Left ventricle myocardium inferior (tissue), 1 donor: ENCODE data around the gene SEMA7A. TPM values are rescaled to one million over a fixed set of nuclear protein-coding genes. Genes with fewer than 3 reads are reported as not detected.

ENCODE experiments used
- DNase-seq: peaks from one replicate; pipeline ENCODE4 v3.0.0-alpha.2; 2020
- H3K27ac ChIP-seq: fragments of 200-600 bp; replicated peaks from 2 replicates; pipeline ENCODE4 v1.8.0; 2021
- H3K27me3 ChIP-seq: fragments of 200-600 bp; 2 replicates; pipeline ENCODE4 v1.8.0; 2021; ENCODE audit warnings: low read depth
- H3K36me3 ChIP-seq: fragments of 200-600 bp; 2 replicates; pipeline ENCODE4 v1.8.0; 2021
- H3K4me1 ChIP-seq: fragments of 200-600 bp; 2 replicates; pipeline ENCODE4 v1.8.0; 2021
- H3K4me3 ChIP-seq: fragments of 200-600 bp; 2 replicates; pipeline ENCODE4 v1.8.0; 2021; ENCODE audit warnings: mild to moderate bottlenecking, moderate library complexity
- H3K9me3 ChIP-seq: fragments of 200-600 bp; replicated peaks from 2 replicates; pipeline ENCODE4 v1.8.0; 2021
- CTCF ChIP-seq: fragments of 200-600 bp; IDR thresholded peaks from 2 replicates; pipeline ENCODE4 v1.8.0; 2021; ENCODE audit warnings: antibody characterized with exemption, mild to moderate bottlenecking, borderline replicate concordance
- intact Hi-C: fragments of 100-400 bp; cut with micrococcal nuclease; formaldehyde crosslinking; loops from one replicate; pipeline ENCODE4 v1.11.0; 2022
- total RNA-seq: library from RNA; stranded (reverse); fragmentation: NEBNext Ultra II Directional; extraction: Animal tissue kit (Norgen Biotek cat#: 25700); gene quantifications from one replicate; pipeline ENCODE4 v1.2.1, GENCODE V29; 2021
- donor health status: DM: no; HTN: yes; CAD: no; lungs with severe emphysema.

Gene SEMA7A
- total RNA-seq, 1 donor from 2014 or later: 1.5 TPM

- Histone ChIP-seq H3K4me1 (peaks cover 12% of the 10 kb centered on the region), H3K27ac (no peak overlapping the region), H3K36me3 (peaks cover 83% of the 10 kb centered on the region), H3K9me3 (no peaks in the 10 kb centered on the region), H3K27me3 (no peaks in the 10 kb centered on the region), H3K4me3 (no peak overlapping the region)
- intact Hi-C loops: no loop called here
- no peak for TF ChIP-seq CTCF
- no peak for DNase-seq
Measured at GRCh38 chr15:74454764-74455500, 21.2 kb upstream of the SEMA7A start.

- H3K27ac ChIP-seq: no peak overlapping the region
- H3K4me1 ChIP-seq: peaks cover 10% of the 10 kb centered on the region
- no peaks in the 10 kb centered on the region for H3K9me3 ChIP-seq
- H3K4me3 ChIP-seq: no peak overlapping the region
- H3K36me3 ChIP-seq: peaks cover 90% of the 10 kb centered on the region
- intact Hi-C loops: no loop called here
- no peaks in the 10 kb centered on the region for H3K27me3 ChIP-seq
- no peak for DNase-seq
- no peak for TF ChIP-seq CTCF
Measured at GRCh38 chr15:74453925-74454763, 20.4 kb upstream of the SEMA7A start.

- H3K4me3 ChIP-seq: no peak overlapping the region
- H3K27ac ChIP-seq: no peak overlapping the region
- intact Hi-C loops: no loop called here
- no peaks in the 10 kb centered on the region for H3K9me3 ChIP-seq
- no peaks in the 10 kb centered on the region for H3K27me3 ChIP-seq
- peaks cover 10% of the 10 kb centered on the region for H3K4me1 ChIP-seq
- peaks cover 100% of the 10 kb centered on the region for H3K36me3 ChIP-seq
- no peak for TF ChIP-seq CTCF
- no peak for DNase-seq
Measured at GRCh38 chr15:74451861-74452835, 18.4 kb upstream of the SEMA7A start.

GRCh38 chr15:74451322-74451721 is 17.6 kb upstream of the SEMA7A start:
- Histone ChIP-seq H3K4me1 (peaks cover 10% of the 10 kb centered on the region), H3K4me3 (no peak overlapping the region), H3K36me3 (peaks cover 100% of the 10 kb centered on the region), H3K9me3 (no peaks in the 10 kb centered on the region), H3K27me3 (no peaks in the 10 kb centered on the region), H3K27ac (no peak overlapping the region)
- TF ChIP-seq CTCF: no peak
- DNase-seq: no peak
- intact Hi-C loops: no loop called here

- no peak for TF ChIP-seq CTCF
- no peaks in the 10 kb centered on the region for H3K9me3 ChIP-seq
- no peak for DNase-seq
- peaks cover 13% of the 10 kb centered on the region for H3K4me1 ChIP-seq
- H3K27ac ChIP-seq: no peak overlapping the region
- no peak overlapping the region for H3K4me3 ChIP-seq
- H3K27me3 ChIP-seq: no peaks in the 10 kb centered on the region
- intact Hi-C loops: no loop called here
- H3K36me3 ChIP-seq: peaks cover 100% of the 10 kb centered on the region
Measured at GRCh38 chr15:74449643-74450205, 16.0 kb upstream of the SEMA7A start.
